Measurements from ENCODE around the gene GTPBP3.

GTPBP3 gene

GRCh38 chr19:17378271-17378670, 40.9 kb downstream of the GTPBP3 start:
- peaks cover 78% of the 10 kb centered on the region for H3K4me1 ChIP-seq
- no peaks in the 10 kb centered on the region for H3K27me3 ChIP-seq
- peak overlapping the region; percentile 68 for H3K27ac ChIP-seq
- TF ChIP-seq Cebpa-rat (IDR thresholded peaks at IDR 0.05), result no peak
- H4K20me1 ChIP-seq, result no peaks in the 10 kb centered on the region
- H3K9me3 ChIP-seq, result 0 out of 2 replicates have a peak, but pooled peaks cover 4% of the 10 kb centered on the region
- no peak overlapping the region for H3K4me3 ChIP-seq
- H3K36me3 ChIP-seq, result no peaks in the 10 kb centered on the region
- H3K4me2 ChIP-seq, result peak overlapping the region; percentile 69
- 0 out of 2 replicates have a peak overlapping the region, but pooled peaks have one; percentile 34 for H3K9ac ChIP-seq

DNA sequence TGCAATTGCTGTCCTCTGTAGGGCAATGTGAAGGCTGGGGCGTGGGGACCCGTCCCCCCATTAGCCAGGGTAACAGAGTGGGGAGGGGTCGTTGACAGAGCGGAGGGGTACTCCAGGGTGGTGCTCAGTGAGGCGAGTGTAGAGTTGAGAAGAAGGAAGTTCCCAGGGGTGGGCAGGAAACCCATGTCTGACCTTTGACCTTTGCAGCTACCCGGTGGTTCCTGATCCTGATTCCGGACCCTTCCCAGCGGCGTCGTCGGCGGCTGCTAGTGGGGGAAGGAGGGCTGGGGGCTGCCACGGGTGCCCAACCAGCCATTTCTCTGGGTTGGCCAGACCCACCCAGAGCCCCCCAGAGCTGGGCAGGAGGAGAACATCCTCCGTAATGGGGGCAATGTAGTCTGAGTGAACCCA, 41.9 kb downstream of the GTPBP3 start:
- Histone ChIP-seq H3K9me3 (0 out of 2 replicates have a peak, but pooled peaks cover 4% of the 10 kb centered on the region), H3K4me1 (peaks cover 77% of the 10 kb centered on the region), H3K27ac (peak overlapping the region; percentile 68), H4K20me1 (no peaks in the 10 kb centered on the region), H3K4me3 (peak overlapping the region; percentile 11; the same call in 1 of the 2 replicates), H3K9ac (no peak overlapping the region), H3K36me3 (no peaks in the 10 kb centered on the region), H3K4me2 (peak overlapping the region; percentile 69), H3K27me3 (no peaks in the 10 kb centered on the region)
- no peak for TF ChIP-seq Cebpa-rat (IDR thresholded peaks at IDR 0.05)

- Histone ChIP-seq H3K36me3 (no peaks in the 10 kb centered on the region), H3K9ac (no peak overlapping the region), H4K20me1 (no peaks in the 10 kb centered on the region), H3K9me3 (0 out of 2 replicates have a peak, but pooled peaks cover 4% of the 10 kb centered on the region), H3K27ac (no peak overlapping the region), H3K4me2 (no peak overlapping the region), H3K4me3 (no peak overlapping the region), H3K27me3 (no peaks in the 10 kb centered on the region), H3K4me1 (peaks cover 68% of the 10 kb centered on the region)
- TF ChIP-seq Cebpa-rat (IDR thresholded peaks at IDR 0.05), result no peak
These were observed 43.2 kb downstream of the GTPBP3 start for GRCh38 chr19:17380426-17381138.

GRCh38 chr19:17385878-17386611, 48.7 kb downstream of the GTPBP3 start:
- peaks cover 14% of the 10 kb centered on the region; the same call in 1 of the 2 replicates for H3K27me3 ChIP-seq
- 0 out of 2 replicates have a peak overlapping the region, but pooled peaks have one; percentile 19 for H3K4me2 ChIP-seq
- no peak for TF ChIP-seq Cebpa-rat (IDR thresholded peaks at IDR 0.05)
- 0 out of 2 replicates have a peak, but pooled peaks cover 4% of the 10 kb centered on the region for H3K9me3 ChIP-seq
- no peaks in the 10 kb centered on the region for H3K36me3 ChIP-seq
- no peaks in the 10 kb centered on the region for H4K20me1 ChIP-seq
- H3K9ac ChIP-seq, result no peak overlapping the region
- peaks cover 41% of the 10 kb centered on the region for H3K4me1 ChIP-seq
- H3K27ac ChIP-seq, result no peak overlapping the region
- H3K4me3 ChIP-seq, result no peak overlapping the region

GRCh38 chr19:17389288-17389687, 51.9 kb downstream of the GTPBP3 start:
- Histone ChIP-seq H3K36me3 (no peaks in the 10 kb centered on the region), H3K27me3 (peaks cover 14% of the 10 kb centered on the region; the same call in 1 of the 2 replicates), H3K4me1 (peaks cover 36% of the 10 kb centered on the region), H3K4me2 (no peak overlapping the region), H3K4me3 (no peak overlapping the region), H3K27ac (no peak overlapping the region), H3K9me3 (0 out of 2 replicates have a peak, but pooled peaks cover 4% of the 10 kb centered on the region), H4K20me1 (no peaks in the 10 kb centered on the region), H3K9ac (no peak overlapping the region)
- TF ChIP-seq Cebpa-rat (IDR thresholded peaks at IDR 0.05), result no peak

- Histone ChIP-seq H3K9me3 (0 out of 2 replicates have a peak, but pooled peaks cover 4% of the 10 kb centered on the region), H3K36me3 (no peaks in the 10 kb centered on the region), H3K9ac (peak overlapping the region; percentile 68), H4K20me1 (no peaks in the 10 kb centered on the region), H3K4me3 (peak overlapping the region; percentile 72), H3K27ac (no peak overlapping the region), H3K27me3 (peaks cover 14% of the 10 kb centered on the region; the same call in 1 of the 2 replicates), H3K4me1 (peaks cover 45% of the 10 kb centered on the region), H3K4me2 (peak overlapping the region; percentile 100)
- TF ChIP-seq Cebpa-rat (IDR thresholded peaks at IDR 0.05), result no peak
These were observed 52.8 kb downstream of the GTPBP3 start for GRCh38 chr19:17389957-17390664.

DNA sequence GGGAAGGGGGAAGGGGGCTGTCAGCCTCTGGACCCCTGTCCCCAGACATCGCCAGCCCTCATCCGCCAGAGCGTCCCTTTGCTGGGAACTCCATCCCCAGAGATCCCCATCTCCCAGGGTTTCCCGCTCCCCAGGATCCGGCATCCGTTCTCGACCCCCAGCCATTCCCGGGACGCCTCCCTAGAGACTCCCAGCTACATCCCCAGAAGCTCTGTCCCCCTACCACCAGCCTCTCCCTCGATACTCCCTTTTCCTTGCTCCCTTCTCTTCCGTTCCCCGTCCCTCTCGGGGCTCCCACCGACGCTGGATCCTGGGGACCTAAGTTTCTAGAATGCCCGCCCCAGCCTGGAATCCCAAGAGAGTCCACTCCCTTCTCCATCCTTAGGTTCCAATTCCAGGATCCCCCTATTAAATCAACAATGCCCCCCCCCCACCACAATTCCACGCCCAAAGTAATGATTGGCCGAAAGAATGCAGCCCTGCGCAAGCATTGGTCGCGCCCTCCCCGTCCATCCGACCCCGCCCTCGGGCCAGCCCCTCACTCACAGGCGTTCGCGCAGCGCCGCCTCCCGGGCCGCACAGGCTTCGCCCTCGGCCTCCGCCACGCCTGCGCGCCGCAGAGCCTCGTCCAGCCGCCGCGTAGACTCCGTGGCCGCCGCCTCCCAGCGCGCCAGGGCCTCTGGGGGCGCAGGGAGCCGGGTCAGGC, 53.5 kb downstream of the GTPBP3 start:
- H3K27ac ChIP-seq, result no peak overlapping the region
- H3K36me3 ChIP-seq, result no peaks in the 10 kb centered on the region
- peaks cover 14% of the 10 kb centered on the region; the same call in 1 of the 2 replicates for H3K27me3 ChIP-seq
- peak overlapping the region; percentile 68 for H3K9ac ChIP-seq
- H4K20me1 ChIP-seq, result no peaks in the 10 kb centered on the region
- peak overlapping the region; percentile 100 for H3K4me2 ChIP-seq
- H3K9me3 ChIP-seq, result 0 out of 2 replicates have a peak, but pooled peaks cover 4% of the 10 kb centered on the region
- H3K4me3 ChIP-seq, result peak overlapping the region; percentile 72
- TF ChIP-seq Cebpa-rat (IDR thresholded peaks at IDR 0.05), result no peak
- H3K4me1 ChIP-seq, result peaks cover 48% of the 10 kb centered on the region

DNA sequence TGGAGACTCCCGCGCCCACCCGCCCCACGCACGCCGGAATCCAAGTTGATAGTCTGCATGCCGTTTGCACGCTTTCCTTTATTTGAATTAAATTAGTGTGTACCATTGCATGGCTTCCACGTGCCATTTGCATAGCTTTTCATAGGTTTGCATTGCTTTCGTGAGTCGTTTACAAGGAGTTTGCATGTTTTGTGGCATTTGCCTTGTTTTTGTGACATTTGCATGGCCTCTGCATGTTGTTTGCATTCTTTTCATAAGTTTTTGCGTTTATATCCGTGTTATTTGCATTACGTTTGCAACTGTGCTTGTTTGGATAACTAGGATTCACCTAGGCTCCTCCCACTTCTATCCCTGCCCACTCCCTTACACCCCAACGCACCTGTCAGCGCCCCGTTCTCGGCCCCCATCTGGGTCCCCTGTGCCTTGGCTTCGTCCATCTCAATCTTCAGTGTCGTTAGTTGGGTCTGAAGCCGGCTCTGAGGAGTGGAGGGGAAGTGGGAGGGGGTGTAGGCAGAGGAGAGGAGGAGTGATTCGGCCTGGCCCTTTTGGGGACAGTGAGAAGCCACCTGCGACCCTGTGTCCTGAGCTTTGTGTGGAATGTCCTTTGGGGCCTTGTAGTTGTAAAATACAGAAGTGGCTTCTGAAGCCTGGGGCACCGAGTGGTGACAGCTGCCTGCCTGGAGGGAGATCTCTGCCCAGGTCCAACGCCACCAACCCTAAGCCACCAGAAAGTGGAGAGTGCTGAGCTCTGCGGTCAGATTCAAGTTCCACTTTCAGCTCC, 54.2 kb downstream of the GTPBP3 start:
- Histone ChIP-seq H3K27me3 (peaks cover 14% of the 10 kb centered on the region; the same call in 1 of the 2 replicates), H3K27ac (peak overlapping the region; percentile 1; the same call in 1 of the 2 replicates), H3K4me3 (peak overlapping the region; percentile 72), H3K4me1 (peaks cover 46% of the 10 kb centered on the region), H3K4me2 (peak overlapping the region; percentile 100), H3K9me3 (0 out of 2 replicates have a peak, but pooled peaks cover 4% of the 10 kb centered on the region), H3K36me3 (no peaks in the 10 kb centered on the region), H3K9ac (peak overlapping the region; percentile 26), H4K20me1 (no peaks in the 10 kb centered on the region)
- no peak for TF ChIP-seq Cebpa-rat (IDR thresholded peaks at IDR 0.05)

Measured in BLaER1 (cell line).